ENCODE results near the gene FBXL14.
A peak's percentile ranks its signal among the peaks of the same experiment; 100 is the strongest.

FBXL14 gene

GRCh38 chr12:1573960-1574864 lies 20.2 kb downstream of the FBXL14 start (continued):
- TF ChIP-seq PRDM2 (tag by site-specific recombination; IDR thresholded peaks at IDR 0.05; ENCODE audit: borderline replicate concordance) (no peak), ZNF571 (tag by site-specific recombination; IDR thresholded peaks at IDR 0.05) (no peak), ZNF311 (tag by site-specific recombination; IDR thresholded peaks at IDR 0.05; ENCODE audit: borderline replicate concordance) (no peak), ZNF223 (tag by site-specific recombination; IDR thresholded peaks at IDR 0.05) (no peak), ZNF654 (tag by site-specific recombination; IDR thresholded peaks at IDR 0.05; ENCODE audit: low read depth) (no peak), ZNF521 (tag by site-specific recombination; IDR thresholded peaks at IDR 0.05) (no peak), CTCF (tag by site-specific recombination; IDR thresholded peaks at IDR 0.05) (no peak), ZSCAN5A (tag by site-specific recombination; IDR thresholded peaks at IDR 0.05) (no peak), SP2 (tag by site-specific recombination; IDR thresholded peaks at IDR 0.05) (peak; percentile 15; the same call in 1 of the 2 replicates), ZNF10 (tag by site-specific recombination; IDR thresholded peaks at IDR 0.05) (no peak), ZBTB26 (tag by site-specific recombination; optimal IDR thresholded peaks at IDR 0.05) (no peak), SCRT2 (tag by site-specific recombination; IDR thresholded peaks at IDR 0.05) (no peak), ZNF274 (IDR thresholded peaks at IDR 0.05; ENCODE audit: low read length) (no peak), ZNF274 (tag by site-specific recombination; IDR thresholded peaks at IDR 0.05; ENCODE audit: borderline replicate concordance) (no peak), ZBTB10 (tag by site-specific recombination; IDR thresholded peaks at IDR 0.05) (no peak), EGR2 (tag by site-specific recombination; IDR thresholded peaks at IDR 0.05; ENCODE audit: low read depth) (peak; percentile 67), ZNF433 (tag by site-specific recombination; IDR thresholded peaks at IDR 0.05; ENCODE audit: low read depth) (no peak), ZNF473 (tag by site-specific recombination; IDR thresholded peaks at IDR 0.05) (no peak), HOXD13 (CRISPR knock-in tag; IDR thresholded peaks at IDR 0.05; ENCODE audit: borderline replicate concordance) (no peak), PATZ1 (tag by site-specific recombination; IDR thresholded peaks at IDR 0.05) (no peak), ZNF26 (tag by site-specific recombination; IDR thresholded peaks at IDR 0.05) (no peak), ZNF121 (tag by site-specific recombination; IDR thresholded peaks at IDR 0.05) (peak; percentile 70)
